IMR-90 (cell line): Measurements from ENCODE around the gene MANSC4. TPM values are rescaled to one million over a fixed set of nuclear protein-coding genes. Genes with fewer than 3 reads are reported as not detected.
A peak's percentile ranks its signal among the peaks of the same experiment; 100 is the strongest.

Experiments used
- ATAC-seq: fragments of 200-7000 bp; cut with Tn5 transposase; 2 replicates; pipeline ENCODE4 v1.9.1; 2020; ENCODE audit warnings: low read depth, mild to moderate bottlenecking, moderate library complexity
- BruUV-seq: library from RNA; stranded (reverse); fragments of 400-500 nt; replicated peaks from 2 replicates; lab custom pipeline; 2021; lab: Mats Ljungman, UMichigan
- CTCF ChIA-PET: fragments of 300-600 bp; formaldehyde crosslinking; extraction: SDS; loops from one replicate; lab custom pipeline; 2021; ENCODE audit warnings: antibody characterized with exemption; lab: Yijun Ruan, JAX
- POLR2A ChIA-PET: fragments of 300-600 bp; sonication (Branson Sonifier 250); formaldehyde crosslinking; loops from one replicate; lab custom pipeline; 2022; ENCODE audit warnings: antibody characterized with exemption; ENCODE audit not compliant: unreplicated experiment; lab: Charles Lee
- DNase-seq: peaks from one replicate; pipeline ENCODE4 v3.0.0; 2013
- H2AFZ ChIP-seq: replicated peaks from 2 replicates; pipeline ENCODE3; 2013; ENCODE audit warnings: low read length, mild to moderate bottlenecking; ENCODE audit not compliant: poor library complexity
- H2AK5ac ChIP-seq: 2 replicates; pipeline ENCODE4 v1.6.1; 2013; ENCODE audit warnings: low read depth, low read length, inconsistent platforms
- H2AK9ac ChIP-seq: replicated peaks from 2 replicates; pipeline ENCODE3; 2013; ENCODE audit warnings: mild to moderate bottlenecking, low read depth, low read length, moderate library complexity; ENCODE audit not compliant: poor library complexity
- H2BK120ac ChIP-seq: 2 replicates; pipeline ENCODE4 v1.6.1; 2013; ENCODE audit warnings: low read depth, low read length, inconsistent platforms
- H2BK15ac ChIP-seq: 3 replicates; pipeline ENCODE4 v1.6.1; 2013; ENCODE audit warnings: low read depth, low read length, inconsistent platforms
- H2BK20ac ChIP-seq: 2 replicates; pipeline ENCODE4 v1.6.1; 2013; ENCODE audit warnings: low read depth, mild to moderate bottlenecking, inconsistent platforms, low read length, moderate library complexity
- H2BK5ac ChIP-seq: 2 replicates; pipeline ENCODE4 v1.6.1; 2013; ENCODE audit warnings: mild to moderate bottlenecking, low read depth, low read length, inconsistent platforms; ENCODE audit not compliant: poor library complexity, severe bottlenecking
- H3K14ac ChIP-seq: replicated peaks from 2 replicates; pipeline ENCODE4 v1.6.1; 2013; ENCODE audit warnings: low read depth, low read length, inconsistent platforms
- H3K18ac ChIP-seq: 2 replicates; pipeline ENCODE4 v1.6.1; 2013; ENCODE audit warnings: low read depth, low read length, control low read depth
- H3K23ac ChIP-seq: 2 replicates; pipeline ENCODE4 v1.6.1; 2013; ENCODE audit warnings: low read depth, low read length, inconsistent platforms
- H3K27ac ChIP-seq: 2 replicates; pipeline ENCODE4 v1.5.1; 2013; ENCODE audit warnings: mild to moderate bottlenecking, control low read depth, low read length; ENCODE audit not compliant: insufficient read depth
- H3K27me3 ChIP-seq: 2 replicates; pipeline ENCODE4 v1.6.1; 2013; ENCODE audit warnings: low read length; ENCODE audit not compliant: control insufficient read depth, insufficient read depth
- H3K36me3 ChIP-seq: 2 replicates; pipeline ENCODE4 v1.6.1; 2013; ENCODE audit warnings: low read length, mixed read lengths; ENCODE audit not compliant: control insufficient read depth, insufficient read depth
- H3K4ac ChIP-seq: 2 replicates; pipeline ENCODE4 v1.6.1; 2013; ENCODE audit warnings: low read depth, low read length, inconsistent platforms
- H3K4me1 ChIP-seq: 2 replicates; pipeline ENCODE4 v1.6.1; 2013; ENCODE audit warnings: low read length, mixed read lengths; ENCODE audit not compliant: control insufficient read depth, insufficient read depth
- H3K4me2 ChIP-seq: 2 replicates; pipeline ENCODE4 v1.6.1; 2013; ENCODE audit warnings: low read depth, mild to moderate bottlenecking, control low read depth, low read length, moderate library complexity
- H3K4me3 ChIP-seq: 2 replicates; pipeline ENCODE4 v1.5.1; 2013; ENCODE audit warnings: low read depth, mild to moderate bottlenecking, control low read depth, low read length, moderate library complexity; ENCODE audit not compliant: insufficient read depth
- H3K56ac ChIP-seq: 2 replicates; pipeline ENCODE4 v1.6.1; 2013; ENCODE audit warnings: low read length, inconsistent platforms; ENCODE audit not compliant: insufficient read depth; ENCODE audit errors: extremely low read depth
- H3K79me1 ChIP-seq, 2 experiments: 2 replicates each; pipeline ENCODE4 v1.6.1; 2013; ENCODE audit warnings: low read length in 2 of 2, inconsistent platforms in 1 of 2, low read depth in 1 of 2
- H3K9ac ChIP-seq: 2 replicates; pipeline ENCODE4 v1.6.1; 2013; ENCODE audit warnings: low read depth, low read length, control low read depth
- H3K9me1 ChIP-seq: 2 replicates; pipeline ENCODE4 v1.6.1; 2013; ENCODE audit warnings: low read length, inconsistent platforms; ENCODE audit not compliant: insufficient read depth
- H3K9me3 ChIP-seq: 2 replicates; pipeline ENCODE4 v1.6.1; 2013; ENCODE audit warnings: low read length; ENCODE audit not compliant: control insufficient read depth, insufficient read depth
- H4K20me1 ChIP-seq: 2 replicates; pipeline ENCODE4 v1.6.1; 2013; ENCODE audit warnings: low read length, inconsistent platforms; ENCODE audit not compliant: insufficient read depth
- H4K5ac ChIP-seq: 2 replicates; pipeline ENCODE4 v1.6.1; 2013; ENCODE audit warnings: mild to moderate bottlenecking, low read depth, low read length, control low read depth
- H4K8ac ChIP-seq, 2 experiments: 2 replicates each; pipeline ENCODE4 v1.6.1; 2013; ENCODE audit warnings: low read depth in 2 of 2, low read length in 2 of 2, control low read depth in 1 of 2, inconsistent platforms in 1 of 2
- H4K91ac ChIP-seq: 2 replicates; pipeline ENCODE4 v1.6.1; 2013; ENCODE audit warnings: low read depth, low read length, inconsistent platforms; ENCODE audit not compliant: insufficient read depth
- BHLHE40 ChIP-seq: fragments of 150-350 bp; IDR thresholded peaks from 2 replicates; pipeline ENCODE4 v1.6.1; 2016; ENCODE audit warnings: mild to moderate bottlenecking, low read depth, low read length
- CEBPB ChIP-seq: IDR thresholded peaks from 2 replicates; pipeline ENCODE4 v1.6.1; 2012; ENCODE audit warnings: low read depth, low read length, improper control_type of control experiment
- FOS ChIP-seq: fragments of 150-350 bp; IDR thresholded peaks from 2 replicates; pipeline ENCODE4 v1.6.1; 2016; ENCODE audit warnings: low read depth, low read length
- MAFK ChIP-seq: IDR thresholded peaks from 2 replicates; pipeline ENCODE4 v1.6.1; 2012; ENCODE audit warnings: low read depth, low read length, improper control_type of control experiment
- MAZ ChIP-seq: IDR thresholded peaks from 2 replicates; pipeline ENCODE4 v1.6.1; 2012; ENCODE audit warnings: low read depth, mild to moderate bottlenecking, low read length, improper control_type of control experiment, moderate library complexity, borderline replicate concordance
- NFE2L2 ChIP-seq: fragments of 150-350 bp; IDR thresholded peaks from 2 replicates; pipeline ENCODE4 v1.6.1; 2016; ENCODE audit warnings: low read depth, mild to moderate bottlenecking, low read length
- RCOR1 ChIP-seq: IDR thresholded peaks from 2 replicates; pipeline ENCODE4 v1.6.1; 2012; ENCODE audit warnings: mild to moderate bottlenecking, low read length, improper control_type of control experiment; ENCODE audit not compliant: insufficient replicate concordance
- RFX5 ChIP-seq: IDR thresholded peaks from 2 replicates; pipeline ENCODE4 v1.8.0; 2012; ENCODE audit warnings: low read depth, mild to moderate bottlenecking, low read length, moderate library complexity
- SMC3 ChIP-seq: fragments of 150-350 bp; IDR thresholded peaks from 2 replicates; pipeline ENCODE4 v1.6.1; 2016; ENCODE audit warnings: low read depth, mild to moderate bottlenecking, antibody characterized with exemption, low read length, moderate library complexity
- WGBS, 2 experiments: methylation state at CpG; one replicate each; pipeline versions ENCODE4 v1.1.5 to v1.1.7; 2013; ENCODE audit warnings: missing lambda C conversion rate in 2 of 2; ENCODE audit not compliant: insufficient read length in 1 of 2; ENCODE audit errors: extremely low coverage in 2 of 2; 5-methylcytosine and 5-hydroxymethylcytosine counted together
- dilution Hi-C: fragments of 300-500 bp; cut with HindIII; formaldehyde crosslinking; loops from one replicate; pipeline ENCODE4 v1.14.3; 2018; ENCODE audit warnings: low sequenced_read_pairs; ENCODE audit not compliant: unreplicated experiment
- in situ Hi-C: fragments of 300-500 bp; cut with MboI; formaldehyde crosslinking; loops from 3 replicates; pipeline ENCODE4 v1.14.3; 2019; ENCODE audit warnings: low sequenced_read_pairs, inconsistent platforms, mixed read lengths
- intact Hi-C: fragments of 100-400 bp; cut with micrococcal nuclease; formaldehyde crosslinking; loops from 2 replicates; pipeline ENCODE4 v1.10.0; 2022
- polyA plus RNA-seq, 3 experiments: library from polyadenylated mRNA; depleted of rRNA; stranded (reverse); fragments of >200 nt; gene quantifications; 2 replicates each; pipeline ENCODE4 v1.2.3, GENCODE V29; 2012; ENCODE audit warnings: low replicate concordance in 1 of 3
- total RNA-seq: library from RNA; depleted of rRNA; stranded (reverse); fragments of >200 nt; gene quantifications from 2 replicates; pipeline ENCODE4 v1.2.3, GENCODE V29; 2012
- TF ChIP-seq, protein P1 (sequence below): conservative IDR thresholded peaks from 2 replicates; pipeline ENCODE4 v1.5.1; 2012; ENCODE audit warnings: mild to moderate bottlenecking, low read depth, low read length, improper control_type of control experiment
- TF ChIP-seq, protein P2 (sequence below): fragments of 150-350 bp; IDR thresholded peaks from 2 replicates; pipeline ENCODE4 v1.6.1; 2016; ENCODE audit warnings: low read depth, mild to moderate bottlenecking, low read length, moderate library complexity, borderline replicate concordance

The MANSC4 gene
- total and polyA plus RNA-seq, 2 of the 4 experiments (the other 2 are of a cell fraction) = not detected

DNA sequence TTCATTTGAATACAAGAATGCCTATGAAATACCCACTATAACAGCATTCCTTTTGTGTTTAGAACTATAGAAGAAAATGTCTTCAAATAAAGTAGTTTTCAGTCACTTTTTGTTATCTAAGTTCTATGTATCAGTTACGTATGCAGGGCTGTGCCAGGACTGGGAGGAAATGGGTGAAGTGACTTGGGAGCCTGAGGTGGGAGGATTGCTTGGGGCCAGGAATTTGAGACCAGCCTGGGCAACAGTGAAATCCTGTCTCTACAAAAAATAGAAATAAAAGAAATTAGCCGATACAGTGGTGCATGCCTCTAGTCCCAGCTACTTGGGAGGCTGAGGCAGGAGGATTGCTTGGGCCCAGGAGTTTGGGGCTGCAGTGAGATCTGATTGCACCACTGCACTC is 22.9 kb upstream of the MANSC4 start:
- Histone ChIP-seq H3K14ac (no peak overlapping the region), H3K27me3 (no peaks in the 10 kb centered on the region), H3K9ac (no peak overlapping the region), H3K18ac (no peak overlapping the region), H3K27ac (no peak overlapping the region), H2BK20ac (no peak overlapping the region), H3K9me3 (no peaks in the 10 kb centered on the region), H3K4me1 (no peaks in the 10 kb centered on the region; the same call in 1 of the 2 replicates), H3K9me1 (peaks cover 15% of the 10 kb centered on the region; the same call in 1 of the 2 replicates), H3K4me3 (no peak overlapping the region), H2BK5ac (no peak overlapping the region), H3K79me1 (peaks cover 0 to 16% of the 10 kb centered on the region in 2 experiments; a peak in 2 of 4 replicates), H3K4me2 (no peak overlapping the region), H2AK9ac (no peak overlapping the region), H4K5ac (no peak overlapping the region), H2BK15ac (no peak overlapping the region), H3K4ac (no peak overlapping the region), H3K23ac (no peak overlapping the region), H3K56ac (no peak overlapping the region), H4K8ac (no peak overlapping the region), H4K20me1 (no peaks in the 10 kb centered on the region; the same call in 1 of the 2 replicates), H2BK120ac (no peak overlapping the region), H3K36me3 (peaks cover 2% of the 10 kb centered on the region), H4K91ac (no peak overlapping the region), H2AK5ac (no peak overlapping the region; the same call in 1 of the 2 replicates), H2AFZ (no peak overlapping the region)
- peak; percentile 44 for ATAC-seq
- TF ChIP-seq SMC3 (no peak), RFX5 (no peak), MAZ (no peak), CEBPB (no peak), BHLHE40 (no peak), MAFK (no peak), RCOR1 (no peak), NFE2L2 (no peak), FOS (no peak)
- TF ChIP-seq, protein P1, sequence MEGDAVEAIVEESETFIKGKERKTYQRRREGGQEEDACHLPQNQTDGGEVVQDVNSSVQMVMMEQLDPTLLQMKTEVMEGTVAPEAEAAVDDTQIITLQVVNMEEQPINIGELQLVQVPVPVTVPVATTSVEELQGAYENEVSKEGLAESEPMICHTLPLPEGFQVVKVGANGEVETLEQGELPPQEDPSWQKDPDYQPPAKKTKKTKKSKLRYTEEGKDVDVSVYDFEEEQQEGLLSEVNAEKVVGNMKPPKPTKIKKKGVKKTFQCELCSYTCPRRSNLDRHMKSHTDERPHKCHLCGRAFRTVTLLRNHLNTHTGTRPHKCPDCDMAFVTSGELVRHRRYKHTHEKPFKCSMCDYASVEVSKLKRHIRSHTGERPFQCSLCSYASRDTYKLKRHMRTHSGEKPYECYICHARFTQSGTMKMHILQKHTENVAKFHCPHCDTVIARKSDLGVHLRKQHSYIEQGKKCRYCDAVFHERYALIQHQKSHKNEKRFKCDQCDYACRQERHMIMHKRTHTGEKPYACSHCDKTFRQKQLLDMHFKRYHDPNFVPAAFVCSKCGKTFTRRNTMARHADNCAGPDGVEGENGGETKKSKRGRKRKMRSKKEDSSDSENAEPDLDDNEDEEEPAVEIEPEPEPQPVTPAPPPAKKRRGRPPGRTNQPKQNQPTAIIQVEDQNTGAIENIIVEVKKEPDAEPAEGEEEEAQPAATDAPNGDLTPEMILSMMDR = no peak
- TF ChIP-seq, protein P2, sequence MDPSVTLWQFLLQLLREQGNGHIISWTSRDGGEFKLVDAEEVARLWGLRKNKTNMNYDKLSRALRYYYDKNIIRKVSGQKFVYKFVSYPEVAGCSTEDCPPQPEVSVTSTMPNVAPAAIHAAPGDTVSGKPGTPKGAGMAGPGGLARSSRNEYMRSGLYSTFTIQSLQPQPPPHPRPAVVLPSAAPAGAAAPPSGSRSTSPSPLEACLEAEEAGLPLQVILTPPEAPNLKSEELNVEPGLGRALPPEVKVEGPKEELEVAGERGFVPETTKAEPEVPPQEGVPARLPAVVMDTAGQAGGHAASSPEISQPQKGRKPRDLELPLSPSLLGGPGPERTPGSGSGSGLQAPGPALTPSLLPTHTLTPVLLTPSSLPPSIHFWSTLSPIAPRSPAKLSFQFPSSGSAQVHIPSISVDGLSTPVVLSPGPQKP = no peak
- ChIA-PET POLR2A (no interaction called here), CTCF (no interaction called here)
- no peak for DNase-seq
- BruUV-seq = no TSS peak
- in situ Hi-C loops (no loop called here), intact Hi-C loops (no loop called here), dilution Hi-C loops (no loop called here)
- WGBS, 2 experiments = no CpG with 5 or more reads among the region's 2 CpGs
